Mononuclear cell (primary cell): ENCODE data around the gene FBXL4. TPM values are rescaled to one million over a fixed set of nuclear protein-coding genes. Genes with fewer than 3 reads are reported as not detected.

ENCODE experiments used
- H3K27me3 ChIP-seq: 2 replicates; pipeline ENCODE4 v1.6.0; 2011; ENCODE audit warnings: low read length, control low read depth; ENCODE audit not compliant: insufficient read depth
- H3K4me1 ChIP-seq: 2 replicates; pipeline ENCODE4 v1.5.1; 2011; ENCODE audit warnings: mild to moderate bottlenecking, low read length, control low read depth; ENCODE audit not compliant: insufficient read depth
- H3K4me3 ChIP-seq: 2 replicates; pipeline ENCODE4 v1.5.1; 2011; ENCODE audit warnings: mild to moderate bottlenecking, low read length, moderate library complexity
- H3K9me3 ChIP-seq: 2 replicates; pipeline ENCODE4 v1.5.1; 2011; ENCODE audit warnings: low read depth, mild to moderate bottlenecking, control low read depth, low read length
- total RNA-seq: library from RNA; depleted of rRNA; stranded (reverse); fragments of >200 nt; gene quantifications from one replicate; pipeline ENCODE4 v1.2.3, GENCODE V29; 2012

FBXL4 gene
- total RNA-seq, 1 donor, result 10.8 TPM

GRCh38 chr6:98877250-98877649 is 70.5 kb downstream of the FBXL4 start:
- H3K27me3 ChIP-seq, result no peaks in the 10 kb centered on the region
- H3K4me1 ChIP-seq, result no peaks in the 10 kb centered on the region
- no peaks in the 10 kb centered on the region for H3K9me3 ChIP-seq
- H3K4me3 ChIP-seq, result no peak overlapping the region

GRCh38 chr6:98875375-98875774 is 72.4 kb downstream of the FBXL4 start:
- Histone ChIP-seq H3K4me3 (no peak overlapping the region), H3K9me3 (no peaks in the 10 kb centered on the region), H3K4me1 (no peaks in the 10 kb centered on the region), H3K27me3 (no peaks in the 10 kb centered on the region)

- no peaks in the 10 kb centered on the region for H3K27me3 ChIP-seq
- H3K9me3 ChIP-seq, result no peaks in the 10 kb centered on the region
- H3K4me3 ChIP-seq, result no peak overlapping the region
- H3K4me1 ChIP-seq, result no peaks in the 10 kb centered on the region
Observed at GRCh38 chr6:98871821-98872220, 75.9 kb downstream of the FBXL4 start.

GRCh38 chr6:98871057-98871456 is 76.7 kb downstream of the FBXL4 start:
- no peaks in the 10 kb centered on the region for H3K4me1 ChIP-seq
- H3K27me3 ChIP-seq, result no peaks in the 10 kb centered on the region
- H3K4me3 ChIP-seq, result no peak overlapping the region
- no peaks in the 10 kb centered on the region for H3K9me3 ChIP-seq

- Histone ChIP-seq H3K4me1 (no peaks in the 10 kb centered on the region), H3K4me3 (no peak overlapping the region), H3K27me3 (no peaks in the 10 kb centered on the region), H3K9me3 (no peaks in the 10 kb centered on the region)
Observed at GRCh38 chr6:98864497-98864896, 83.2 kb downstream of the FBXL4 start.

- Histone ChIP-seq H3K4me1 (peaks cover 27% of the 10 kb centered on the region), H3K4me3 (no peak overlapping the region), H3K27me3 (peaks cover 79% of the 10 kb centered on the region), H3K9me3 (no peaks in the 10 kb centered on the region)
Observed at GRCh38 chr6:98848539-98849242, 99.1 kb downstream of the FBXL4 start.

- no peaks in the 10 kb centered on the region for H3K9me3 ChIP-seq
- peaks cover 30% of the 10 kb centered on the region for H3K4me1 ChIP-seq
- no peak overlapping the region for H3K4me3 ChIP-seq
- H3K27me3 ChIP-seq, result peaks cover 86% of the 10 kb centered on the region
Observed at GRCh38 chr6:98847779-98848538, 99.8 kb downstream of the FBXL4 start.

GRCh38 chr6:98847416-98847778 is 100.3 kb downstream of the FBXL4 start:
- Histone ChIP-seq H3K9me3 (no peaks in the 10 kb centered on the region), H3K27me3 (peaks cover 92% of the 10 kb centered on the region), H3K4me1 (peaks cover 30% of the 10 kb centered on the region), H3K4me3 (no peak overlapping the region)

GRCh38 chr6:98846021-98846380 is 101.7 kb downstream of the FBXL4 start:
- Histone ChIP-seq H3K27me3 (peaks cover 97% of the 10 kb centered on the region), H3K4me1 (peaks cover 30% of the 10 kb centered on the region), H3K4me3 (no peak overlapping the region), H3K9me3 (no peaks in the 10 kb centered on the region)

GRCh38 chr6:98845211-98846020 is 102.3 kb downstream of the FBXL4 start:
- H3K9me3 ChIP-seq, result no peaks in the 10 kb centered on the region
- peaks cover 30% of the 10 kb centered on the region for H3K4me1 ChIP-seq
- H3K4me3 ChIP-seq, result no peak overlapping the region
- H3K27me3 ChIP-seq, result peaks cover 97% of the 10 kb centered on the region

GRCh38 chr6:98844244-98845210 is 103.2 kb downstream of the FBXL4 start:
- no peaks in the 10 kb centered on the region for H3K9me3 ChIP-seq
- peaks cover 99% of the 10 kb centered on the region for H3K27me3 ChIP-seq
- H3K4me3 ChIP-seq, result no peak overlapping the region
- H3K4me1 ChIP-seq, result peaks cover 30% of the 10 kb centered on the region

- Histone ChIP-seq H3K9me3 (no peaks in the 10 kb centered on the region), H3K27me3 (peaks cover 99% of the 10 kb centered on the region), H3K4me3 (no peak overlapping the region), H3K4me1 (peaks cover 28% of the 10 kb centered on the region)
Observed at GRCh38 chr6:98843271-98844243, 104.2 kb downstream of the FBXL4 start.

- H3K4me3 ChIP-seq, result no peak overlapping the region
- H3K27me3 ChIP-seq, result peaks cover 99% of the 10 kb centered on the region
- H3K9me3 ChIP-seq, result no peaks in the 10 kb centered on the region
- peaks cover 18% of the 10 kb centered on the region for H3K4me1 ChIP-seq
Observed at GRCh38 chr6:98842342-98843180, 105.2 kb downstream of the FBXL4 start.
